D721Med (cell line): ENCODE results near the gene SGF29.
A peak's percentile ranks its signal among the peaks of the same experiment; 100 is the strongest.
"Not testable (repeated sequence)": the region's sequence is repeated elsewhere in the genome, so short reads cannot be mapped to it uniquely, and the experiment has no call there.

ENCODE experiments used
- DNase-seq: peaks from one replicate; pipeline ENCODE4 v3.0.0; 2011; ENCODE audit warnings: low spot score; ENCODE audit not compliant: insufficient read length
- FAIRE-seq: peaks from 2 replicates; lab custom pipeline; 2011; peaks lifted over from hg19 to GRCh38; lab: Jason Lieb, UNC
- TF ChIP-seq, protein P1 (sequence below): IDR thresholded peaks from 2 replicates; pipeline ENCODE4 v1.5.1; 2012; ENCODE audit warnings: mild to moderate bottlenecking, control low read depth; ENCODE audit not compliant: insufficient read depth; ENCODE audit errors: missing control alignments

The SGF29 gene

DNA sequence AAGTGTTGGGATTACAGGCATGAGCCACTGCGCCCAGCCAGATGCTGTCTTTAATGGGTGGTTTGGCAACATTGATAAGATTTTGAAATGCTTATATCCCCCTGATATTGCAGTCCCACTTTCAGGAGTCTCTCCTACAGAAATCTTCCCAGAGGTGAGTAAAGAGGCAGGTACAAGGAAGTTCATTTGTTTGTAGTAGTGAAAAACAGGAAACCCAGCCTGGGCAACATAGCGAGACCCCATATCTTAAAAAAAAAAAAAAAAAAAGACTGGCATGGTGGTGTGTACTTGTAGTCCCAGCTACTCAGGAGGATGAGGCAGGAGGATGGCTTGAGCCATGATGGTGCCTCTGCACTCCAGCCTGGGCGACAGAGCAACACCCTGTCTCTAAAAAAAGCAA lies 8.7 kb upstream of the SGF29 start:
- TF ChIP-seq, protein P1, sequence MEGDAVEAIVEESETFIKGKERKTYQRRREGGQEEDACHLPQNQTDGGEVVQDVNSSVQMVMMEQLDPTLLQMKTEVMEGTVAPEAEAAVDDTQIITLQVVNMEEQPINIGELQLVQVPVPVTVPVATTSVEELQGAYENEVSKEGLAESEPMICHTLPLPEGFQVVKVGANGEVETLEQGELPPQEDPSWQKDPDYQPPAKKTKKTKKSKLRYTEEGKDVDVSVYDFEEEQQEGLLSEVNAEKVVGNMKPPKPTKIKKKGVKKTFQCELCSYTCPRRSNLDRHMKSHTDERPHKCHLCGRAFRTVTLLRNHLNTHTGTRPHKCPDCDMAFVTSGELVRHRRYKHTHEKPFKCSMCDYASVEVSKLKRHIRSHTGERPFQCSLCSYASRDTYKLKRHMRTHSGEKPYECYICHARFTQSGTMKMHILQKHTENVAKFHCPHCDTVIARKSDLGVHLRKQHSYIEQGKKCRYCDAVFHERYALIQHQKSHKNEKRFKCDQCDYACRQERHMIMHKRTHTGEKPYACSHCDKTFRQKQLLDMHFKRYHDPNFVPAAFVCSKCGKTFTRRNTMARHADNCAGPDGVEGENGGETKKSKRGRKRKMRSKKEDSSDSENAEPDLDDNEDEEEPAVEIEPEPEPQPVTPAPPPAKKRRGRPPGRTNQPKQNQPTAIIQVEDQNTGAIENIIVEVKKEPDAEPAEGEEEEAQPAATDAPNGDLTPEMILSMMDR, result no peak
- DNase-seq (no peak), FAIRE-seq (no peak)

DNA sequence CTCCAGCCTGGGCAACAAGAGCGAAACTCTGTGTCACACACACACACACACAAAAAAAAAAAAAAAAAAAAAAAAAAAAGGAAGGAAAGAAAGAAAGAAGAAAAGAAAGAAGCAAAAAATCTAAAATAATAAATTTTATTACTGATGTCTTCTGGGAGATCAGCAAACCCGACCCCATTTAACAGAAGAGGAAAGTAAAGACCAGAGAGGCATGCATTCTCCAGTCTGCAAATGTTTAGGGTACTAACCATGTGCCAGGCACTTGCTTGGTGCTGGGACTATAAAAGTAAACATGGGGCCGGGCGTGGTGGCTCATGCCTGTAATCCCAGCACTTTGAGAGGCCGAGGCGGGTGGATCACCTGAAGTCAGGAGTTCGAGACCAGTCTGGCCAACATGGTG lies 7.8 kb upstream of the SGF29 start:
- not testable (repeated sequence) for FAIRE-seq

DNA sequence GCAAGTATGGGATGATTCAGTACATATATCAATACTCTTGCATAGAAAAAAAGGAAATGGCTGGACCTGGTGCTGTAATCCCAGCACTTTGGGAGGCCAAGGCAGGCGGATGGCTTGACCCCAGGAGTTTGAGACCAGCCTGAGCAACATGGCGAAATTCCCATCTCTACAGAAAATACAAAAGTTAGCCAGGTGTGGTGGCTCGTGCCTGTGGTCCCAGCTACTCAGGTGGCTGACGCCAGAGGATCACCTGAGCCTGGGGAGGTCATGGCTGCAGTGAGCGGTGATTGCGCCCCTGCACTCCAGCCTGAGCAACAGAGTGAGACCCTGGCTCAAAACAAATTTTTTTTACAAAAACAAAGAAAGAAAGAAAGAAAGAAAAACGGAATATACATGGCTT lies 7.1 kb upstream of the SGF29 start:
- no peak for FAIRE-seq
- TF ChIP-seq, protein P1, result no peak

More for the DNA sequence above, 7.8 kb upstream of the SGF29 start:
- not testable (repeated sequence) for DNase-seq

DNA sequence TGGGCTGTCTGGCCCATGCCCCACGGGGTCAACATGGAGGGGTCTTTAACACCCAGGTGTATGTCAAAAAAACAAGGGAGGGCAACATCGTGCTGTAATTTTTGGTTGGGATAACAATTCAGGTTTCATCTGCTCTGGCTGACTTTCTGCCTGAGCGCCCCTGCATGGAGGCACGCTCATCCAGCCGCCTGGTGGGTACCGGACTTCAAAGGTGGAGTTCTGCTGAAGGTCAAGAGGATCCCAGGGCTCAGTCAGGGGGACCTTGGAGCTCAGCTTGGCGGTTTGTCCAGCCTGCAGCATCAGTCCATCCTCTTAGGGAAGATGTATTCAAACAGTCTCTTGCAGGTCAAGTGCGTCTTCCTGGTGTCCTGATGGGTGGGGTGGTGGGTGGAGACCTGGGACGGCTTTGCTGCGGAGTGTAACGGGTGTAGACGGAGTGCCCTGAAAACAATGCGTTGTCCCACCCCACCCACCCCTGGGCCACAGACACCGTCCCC lies 5.4 kb upstream of the SGF29 start:
- TF ChIP-seq, protein P1, result no peak
- FAIRE-seq (no peak), DNase-seq (no peak)

More for the DNA sequence above, 7.1 kb upstream of the SGF29 start:
- DNase-seq, result no peak

DNA sequence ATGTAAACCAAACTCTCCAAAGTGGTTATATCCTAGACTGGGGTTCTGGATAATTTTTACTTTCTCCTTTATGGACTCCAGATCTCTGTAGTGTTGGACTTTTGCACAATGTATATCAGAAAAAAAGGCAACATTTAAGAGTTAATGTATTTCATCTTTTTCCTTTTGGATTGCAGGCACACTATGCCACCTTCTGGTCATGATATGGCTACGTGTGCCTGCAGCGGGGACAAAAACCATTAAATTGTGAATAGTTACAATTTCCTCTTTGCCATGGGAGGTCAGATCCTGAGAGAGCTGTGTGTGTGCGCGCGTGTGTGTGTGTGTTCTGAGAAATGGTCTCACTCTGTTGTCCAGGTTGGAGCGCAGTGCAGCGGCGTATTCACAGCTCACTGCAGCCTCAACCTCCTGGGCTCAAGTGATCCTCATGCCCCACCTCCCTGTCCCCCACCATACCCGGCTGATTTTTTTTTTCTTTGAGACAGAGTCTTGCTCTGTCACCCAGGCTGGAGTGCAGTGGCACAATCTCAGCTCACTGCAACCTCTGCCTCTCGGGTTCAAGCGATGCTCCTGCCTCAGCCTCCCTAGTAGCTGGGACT lies 4.3 kb upstream of the SGF29 start:
- FAIRE-seq, result no peak
- TF ChIP-seq, protein P1, result peak; percentile 34
- no peak for DNase-seq

DNA sequence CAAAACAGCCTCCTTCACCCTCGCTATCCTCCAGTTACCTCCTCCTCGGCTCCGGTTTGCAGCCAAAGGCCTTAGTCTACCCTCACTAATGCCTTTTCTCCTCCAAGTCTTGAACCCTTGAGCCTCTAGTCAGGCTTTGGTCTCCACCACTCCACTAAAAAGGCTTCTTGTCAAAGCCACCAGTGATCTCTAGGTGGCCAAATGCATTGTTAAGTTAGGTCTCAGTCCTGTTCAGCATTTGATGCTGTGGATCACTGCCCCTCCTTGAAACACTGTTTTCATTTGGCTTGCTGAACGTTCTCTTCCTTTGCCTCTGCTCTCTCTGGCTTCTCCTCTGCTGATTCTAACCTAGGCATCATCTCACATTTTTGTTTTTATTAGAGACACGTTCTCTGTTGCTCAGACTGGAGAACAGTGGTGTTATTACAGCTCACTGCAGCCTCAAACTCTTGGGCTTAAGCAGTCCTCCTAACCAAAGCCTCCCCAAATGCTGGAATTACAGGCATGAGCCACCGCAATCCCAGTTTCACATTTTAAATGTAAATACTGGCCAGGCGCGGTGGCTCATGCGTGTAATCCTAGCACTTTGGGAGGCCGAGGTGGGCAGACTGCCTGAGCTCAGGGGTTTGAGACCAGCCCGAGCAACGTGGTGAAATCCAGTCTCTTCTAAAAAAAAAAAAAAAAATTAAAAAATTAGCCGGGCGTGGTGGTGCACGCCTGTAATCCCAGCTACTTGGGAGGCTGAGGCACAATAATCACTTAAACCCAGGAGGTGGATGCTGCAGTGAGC lies 1.1 kb downstream of the SGF29 start:
- FAIRE-seq (no peak), DNase-seq (no peak)
- TF ChIP-seq, protein P1, result no peak

DNA sequence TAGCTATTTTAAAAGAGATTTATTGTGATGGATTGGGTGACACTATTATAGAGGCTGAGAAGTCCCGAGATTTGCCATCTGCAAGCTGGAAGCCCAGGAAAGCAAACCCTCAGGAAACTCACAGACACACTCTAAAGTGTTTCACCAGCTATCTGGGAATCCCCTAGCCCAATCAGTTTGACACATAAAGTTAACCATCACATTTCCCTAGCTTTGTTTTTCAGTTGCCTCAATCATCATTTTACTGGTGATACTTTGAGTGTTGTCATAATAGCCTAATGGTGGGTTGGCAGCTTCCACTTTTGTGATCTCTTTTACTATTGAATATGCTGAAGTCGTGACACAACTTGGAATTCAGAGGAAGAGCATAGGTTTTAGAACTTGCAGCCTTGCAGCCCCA lies 1.8 kb downstream of the SGF29 start:
- DNase-seq (no peak), FAIRE-seq (no peak)
- TF ChIP-seq, protein P1, result no peak
